ENCODE measurements around the gene FMN2.
A peak's percentile ranks its signal among the peaks of the same experiment; 100 is the strongest.
"Not testable (repeated sequence)": the region's sequence is repeated elsewhere in the genome, so short reads cannot be mapped to it uniquely, and the experiment has no call there.

FMN2 gene

GRCh38 chr1:240145120-240145519 is 53.4 kb downstream of the FMN2 start:
- DNase-seq = no peak

GRCh38 chr1:240148333-240148732 is 56.6 kb downstream of the FMN2 start:
- DNase-seq = no peak

- DNase-seq = no peak
Measured at GRCh38 chr1:240149484-240150094, 57.9 kb downstream of the FMN2 start.

GRCh38 chr1:240151136-240151735 is 59.6 kb downstream of the FMN2 start:
- DNase-seq = peak in 1 of 5 experiments; percentile 42

- DNase-seq = no peak
Measured at GRCh38 chr1:240152611-240153297, 61.1 kb downstream of the FMN2 start.

- DNase-seq = no peak
Measured at GRCh38 chr1:240155605-240156004, 63.9 kb downstream of the FMN2 start.

GRCh38 chr1:240164742-240165141 is 73.1 kb downstream of the FMN2 start:
- DNase-seq = no peak

GRCh38 chr1:240169188-240169587 is 77.5 kb downstream of the FMN2 start:
- DNase-seq = no peak

GRCh38 chr1:240170266-240170665 is 78.6 kb downstream of the FMN2 start:
- no peak for DNase-seq

GRCh38 chr1:240170806-240171205 is 79.1 kb downstream of the FMN2 start:
- no peak for DNase-seq

- DNase-seq = no peak
Measured at GRCh38 chr1:240171907-240172306, 80.2 kb downstream of the FMN2 start.

- no peak for DNase-seq
Measured at GRCh38 chr1:240173836-240174235, 82.2 kb downstream of the FMN2 start.

- no peak for DNase-seq
Measured at GRCh38 chr1:240174734-240175133, 83.1 kb downstream of the FMN2 start.

- no peak for DNase-seq
Measured at GRCh38 chr1:240178366-240178765, 86.7 kb downstream of the FMN2 start.

- not testable (repeated sequence) for DNase-seq
Measured at GRCh38 chr1:240184682-240185081, 93.0 kb downstream of the FMN2 start.

- DNase-seq = no peak
Measured at GRCh38 chr1:240188139-240188538, 96.5 kb downstream of the FMN2 start.

- DNase-seq = peak in 1 of 5 experiments; percentile 17
Measured at GRCh38 chr1:240189386-240189989, 97.8 kb downstream of the FMN2 start.

- DNase-seq = peak in 1 of 5 experiments; percentile 37
Measured at GRCh38 chr1:240190881-240191401, 99.3 kb downstream of the FMN2 start.

GRCh38 chr1:240192851-240193250 is 101.2 kb downstream of the FMN2 start:
- DNase-seq = no peak

GRCh38 chr1:240193679-240194078 is 102.0 kb downstream of the FMN2 start:
- peak in 1 of 5 experiments; percentile 39 for DNase-seq

- DNase-seq = no peak
Measured at GRCh38 chr1:240194120-240194519, 102.4 kb downstream of the FMN2 start.

- DNase-seq = no peak
Measured at GRCh38 chr1:240198376-240198775, 106.7 kb downstream of the FMN2 start.
